ENCODE results near the gene SLC6A20.

The SLC6A20 gene

DNA sequence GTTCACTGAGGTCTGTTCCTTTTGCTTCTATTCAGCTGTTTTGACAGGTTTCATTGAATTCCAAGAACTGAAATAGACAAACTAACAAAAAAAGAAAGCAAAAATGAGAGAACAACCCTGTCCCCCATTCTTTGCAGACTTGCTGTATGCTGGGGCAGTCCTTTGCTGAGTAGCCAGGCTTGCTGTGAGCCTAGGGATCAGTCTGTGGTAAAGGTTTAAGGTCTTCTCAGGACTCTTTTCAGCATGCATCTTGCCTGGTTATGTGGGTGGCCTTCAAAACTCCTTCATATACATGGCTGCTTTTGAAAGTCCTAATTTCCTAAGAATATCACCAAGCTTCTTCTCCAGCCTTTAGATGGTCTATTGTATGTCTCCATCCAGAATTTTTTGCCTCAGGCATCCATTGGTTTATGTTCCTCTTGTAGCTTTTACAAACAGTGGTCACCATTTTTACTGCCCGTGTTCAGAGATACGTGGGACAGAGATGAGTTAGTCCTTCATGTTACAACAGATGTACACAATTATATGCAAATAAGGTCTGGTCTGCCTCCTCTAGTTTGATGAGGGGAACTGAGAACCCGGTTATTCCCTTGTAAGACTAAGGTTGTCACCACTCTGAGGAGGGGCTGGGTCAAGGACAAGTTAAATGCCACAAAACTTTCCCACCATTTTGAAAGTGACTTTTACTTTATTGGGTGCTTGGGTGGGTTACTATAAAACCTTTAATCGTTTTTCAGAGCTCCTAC, 65.8 kb downstream of the SLC6A20 start:
- no peak for DNase-seq (ENCODE audit: low read depth in 2 of 3, low spot score in 1 of 3)

- DNase-seq (ENCODE audit: low read depth in 2 of 3, low spot score in 1 of 3), result no peak
Observed at GRCh38 chr3:45729614-45730013, 66.7 kb downstream of the SLC6A20 start.

- no peak for DNase-seq (ENCODE audit: low read depth in 2 of 3, low spot score in 1 of 3)
Observed at GRCh38 chr3:45724911-45725310, 71.4 kb downstream of the SLC6A20 start.

GRCh38 chr3:45719655-45720487, 76.5 kb downstream of the SLC6A20 start:
- no peak for DNase-seq (ENCODE audit: low read depth in 2 of 3, low spot score in 1 of 3)

GRCh38 chr3:45716790-45717336, 79.5 kb downstream of the SLC6A20 start:
- no peak for DNase-seq (ENCODE audit: low read depth in 2 of 3, low spot score in 1 of 3)

DNA sequence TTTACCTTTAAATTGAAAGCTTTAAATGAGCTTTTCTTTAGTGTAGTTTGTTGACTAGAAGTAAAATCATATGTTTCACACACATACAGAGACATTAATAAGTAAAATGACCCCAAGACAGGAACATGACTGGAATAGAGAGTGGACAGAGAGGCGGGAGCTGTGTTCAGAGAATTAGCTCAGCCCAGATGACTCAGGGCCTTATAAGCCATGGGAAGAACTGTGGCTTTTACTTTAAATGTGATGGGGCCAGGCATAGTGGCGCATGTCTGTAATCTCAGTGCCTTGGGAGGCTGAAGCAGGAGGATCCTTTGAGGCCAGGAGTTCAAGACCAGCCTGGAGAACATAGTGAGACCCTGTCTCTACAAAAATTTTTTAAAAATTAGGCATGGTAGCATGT, 80.4 kb downstream of the SLC6A20 start:
- no peak for DNase-seq (ENCODE audit: low read depth in 2 of 3, low spot score in 1 of 3)

DNA sequence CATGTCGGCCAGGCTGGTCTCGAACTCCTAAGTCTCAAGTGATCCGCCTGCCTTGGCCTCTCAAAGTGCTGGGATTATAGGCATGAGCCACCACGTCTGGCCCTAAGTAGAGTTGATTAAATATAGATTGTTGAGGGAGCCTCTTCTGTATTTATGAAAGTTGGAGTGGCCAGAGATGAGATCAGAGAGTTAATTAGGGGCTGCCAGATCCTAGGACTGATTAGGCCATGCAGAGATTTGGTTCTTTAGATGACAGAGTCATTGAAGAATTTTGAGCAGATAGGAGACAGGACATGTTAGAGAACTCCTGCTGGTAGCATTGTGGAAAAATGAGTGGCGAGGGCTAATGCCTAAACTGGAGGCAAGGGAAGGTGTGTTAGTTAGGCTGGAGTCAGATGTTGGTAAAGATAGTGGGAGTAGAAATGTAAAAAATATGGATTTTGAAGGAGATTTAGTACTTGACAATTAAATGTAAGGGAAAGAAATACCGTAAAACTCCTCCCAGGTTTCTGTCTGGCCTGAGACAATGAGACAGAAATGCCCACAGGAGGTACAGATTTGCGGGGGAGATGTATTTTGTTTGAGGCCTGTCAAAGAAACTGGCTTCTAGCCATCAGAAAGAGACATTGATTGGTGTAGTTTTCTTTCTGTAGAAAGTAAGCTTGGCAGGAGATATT, 83.8 kb downstream of the SLC6A20 start:
- DNase-seq (ENCODE audit: low read depth in 2 of 3, low spot score in 1 of 3), result no peak

- no peak for DNase-seq (ENCODE audit: low read depth in 2 of 3, low spot score in 1 of 3)
Observed at GRCh38 chr3:45711931-45712330, 84.4 kb downstream of the SLC6A20 start.

- no peak for DNase-seq (ENCODE audit: low read depth in 2 of 3, low spot score in 1 of 3)
Observed at GRCh38 chr3:45705839-45706808, 90.2 kb downstream of the SLC6A20 start.
